ENCODE measurements around the gene ZNF385A. TPM values are rescaled to one million over a fixed set of nuclear protein-coding genes. Genes with fewer than 3 reads are reported as not detected.

ZNF385A gene
- total RNA-seq, 1 donor from 2014 or later: 24.4 TPM

DNA sequence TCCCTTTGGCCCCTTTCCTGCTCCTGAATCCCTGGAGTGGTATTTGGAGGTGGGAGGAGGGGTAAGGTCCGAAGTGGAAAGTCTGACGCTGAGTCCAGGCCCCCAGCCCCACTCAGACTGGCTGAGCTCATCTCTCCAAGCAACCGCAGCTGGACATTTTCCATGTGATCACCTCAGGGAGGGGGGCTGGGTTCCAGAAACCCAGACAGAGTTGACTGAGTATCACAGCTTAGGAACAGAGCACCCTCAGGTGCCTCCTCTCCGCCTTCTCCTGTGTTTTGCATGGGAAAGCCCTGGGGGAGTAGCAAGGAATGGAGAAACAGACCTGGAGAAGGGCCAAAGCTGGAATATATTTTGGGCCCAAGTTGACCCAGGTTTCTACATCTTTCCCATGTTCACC is 42.6 kb upstream of the ZNF385A start:
- Histone ChIP-seq H4K20me1 (ENCODE audit: insufficient read depth, low read length) (no peaks in the 10 kb centered on the region), H3K36me3 (ENCODE audit: insufficient read depth, low read length) (no peaks in the 10 kb centered on the region), H3K27me3 (ENCODE audit: insufficient read depth, low read length) (no peaks in the 10 kb centered on the region), H3K4me2 (ENCODE audit: low read length) (no peak overlapping the region), H3K27ac (ENCODE audit: low read depth, low read length) (no peak overlapping the region), H3K4me1 (ENCODE audit: insufficient read depth, low read length) (peaks cover 34% of the 10 kb centered on the region), H3K4me3 (ENCODE audit: insufficient read depth, low read depth, low read length) (no peak overlapping the region), H3K79me2 (ENCODE audit: insufficient read depth, low read length) (no peaks in the 10 kb centered on the region), H3K9me3 (ENCODE audit: insufficient read depth, low read depth, low read length) (no peaks in the 10 kb centered on the region), H2AFZ (ENCODE audit: low read depth, low read length) (no peak overlapping the region), H3K9ac (ENCODE audit: low read length) (no peak overlapping the region)
- Mint-ChIP-seq H3K27me3 (ENCODE audit: low read depth, unreplicated experiment) (peaks cover 14% of the 10 kb centered on the region), H3K4me3 (ENCODE audit: unreplicated experiment) (no peak overlapping the region), H3K4me1 (ENCODE audit: low read depth, unreplicated experiment) (peaks cover 28% of the 10 kb centered on the region), H3K36me3 (ENCODE audit: low read depth, unreplicated experiment) (peaks cover 5% of the 10 kb centered on the region), H3K9me3 (ENCODE audit: unreplicated experiment) (peaks cover 6% of the 10 kb centered on the region), H3K27ac (ENCODE audit: unreplicated experiment) (no peak overlapping the region)
- no peak for DNase-seq (ENCODE audit: low read depth)
- TF ChIP-seq, protein P1, sequence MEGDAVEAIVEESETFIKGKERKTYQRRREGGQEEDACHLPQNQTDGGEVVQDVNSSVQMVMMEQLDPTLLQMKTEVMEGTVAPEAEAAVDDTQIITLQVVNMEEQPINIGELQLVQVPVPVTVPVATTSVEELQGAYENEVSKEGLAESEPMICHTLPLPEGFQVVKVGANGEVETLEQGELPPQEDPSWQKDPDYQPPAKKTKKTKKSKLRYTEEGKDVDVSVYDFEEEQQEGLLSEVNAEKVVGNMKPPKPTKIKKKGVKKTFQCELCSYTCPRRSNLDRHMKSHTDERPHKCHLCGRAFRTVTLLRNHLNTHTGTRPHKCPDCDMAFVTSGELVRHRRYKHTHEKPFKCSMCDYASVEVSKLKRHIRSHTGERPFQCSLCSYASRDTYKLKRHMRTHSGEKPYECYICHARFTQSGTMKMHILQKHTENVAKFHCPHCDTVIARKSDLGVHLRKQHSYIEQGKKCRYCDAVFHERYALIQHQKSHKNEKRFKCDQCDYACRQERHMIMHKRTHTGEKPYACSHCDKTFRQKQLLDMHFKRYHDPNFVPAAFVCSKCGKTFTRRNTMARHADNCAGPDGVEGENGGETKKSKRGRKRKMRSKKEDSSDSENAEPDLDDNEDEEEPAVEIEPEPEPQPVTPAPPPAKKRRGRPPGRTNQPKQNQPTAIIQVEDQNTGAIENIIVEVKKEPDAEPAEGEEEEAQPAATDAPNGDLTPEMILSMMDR (IDR thresholded peaks at IDR 0.05; ENCODE audit: insufficient read depth, low read depth, low read length): no peak
- no peak for TF ChIP-seq EZH2 (IDR thresholded peaks at IDR 0.05; ENCODE audit: insufficient read depth, low read length)
- FAIRE-seq: no peak

DNA sequence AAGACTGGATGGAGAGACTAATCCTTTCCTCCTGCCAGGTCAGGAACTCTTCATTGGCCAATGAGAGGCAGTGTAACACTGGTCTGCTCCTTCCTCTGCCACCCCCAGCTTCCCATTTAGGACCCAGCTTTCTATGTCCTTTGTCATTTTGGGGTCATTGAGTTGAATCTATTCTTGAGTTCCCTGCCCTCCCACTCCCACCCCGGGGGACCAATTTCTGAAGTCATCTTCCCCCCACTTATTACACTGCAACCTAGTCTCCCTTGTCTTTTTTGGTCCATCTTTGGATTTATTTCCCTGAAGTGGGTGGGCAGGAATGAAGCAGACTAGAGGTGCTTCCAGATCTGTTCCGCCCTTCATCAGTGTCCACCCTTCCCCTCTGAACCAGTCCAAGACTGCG is 42.2 kb upstream of the ZNF385A start:
- Mint-ChIP-seq H3K4me1 (ENCODE audit: low read depth, unreplicated experiment) (peaks cover 24% of the 10 kb centered on the region), H3K27ac (ENCODE audit: unreplicated experiment) (no peak overlapping the region), H3K27me3 (ENCODE audit: low read depth, unreplicated experiment) (peaks cover 14% of the 10 kb centered on the region), H3K36me3 (ENCODE audit: low read depth, unreplicated experiment) (peaks cover 5% of the 10 kb centered on the region), H3K9me3 (ENCODE audit: unreplicated experiment) (peaks cover 6% of the 10 kb centered on the region), H3K4me3 (ENCODE audit: unreplicated experiment) (no peak overlapping the region)
- H2AFZ ChIP-seq (ENCODE audit: low read depth, low read length): no peak overlapping the region
- H3K4me2 ChIP-seq (ENCODE audit: low read length): no peak overlapping the region
- no peak overlapping the region for H3K27ac ChIP-seq (ENCODE audit: low read depth, low read length)
- H3K79me2 ChIP-seq (ENCODE audit: insufficient read depth, low read length): no peaks in the 10 kb centered on the region
- H3K27me3 ChIP-seq (ENCODE audit: insufficient read depth, low read length): no peaks in the 10 kb centered on the region
- H3K4me1 ChIP-seq (ENCODE audit: insufficient read depth, low read length): peaks cover 34% of the 10 kb centered on the region
- no peak overlapping the region for H3K4me3 ChIP-seq (ENCODE audit: insufficient read depth, low read depth, low read length)
- H3K9me3 ChIP-seq (ENCODE audit: insufficient read depth, low read depth, low read length): no peaks in the 10 kb centered on the region
- H4K20me1 ChIP-seq (ENCODE audit: insufficient read depth, low read length): no peaks in the 10 kb centered on the region
- no peaks in the 10 kb centered on the region for H3K36me3 ChIP-seq (ENCODE audit: insufficient read depth, low read length)
- TF ChIP-seq, protein P1 (IDR thresholded peaks at IDR 0.05; ENCODE audit: insufficient read depth, low read depth, low read length): no peak
- TF ChIP-seq EZH2 (IDR thresholded peaks at IDR 0.05; ENCODE audit: insufficient read depth, low read length): no peak
- DNase-seq (ENCODE audit: low read depth) (no peak), FAIRE-seq (no peak)
- no peak overlapping the region for H3K9ac ChIP-seq (ENCODE audit: low read length)

DNA sequence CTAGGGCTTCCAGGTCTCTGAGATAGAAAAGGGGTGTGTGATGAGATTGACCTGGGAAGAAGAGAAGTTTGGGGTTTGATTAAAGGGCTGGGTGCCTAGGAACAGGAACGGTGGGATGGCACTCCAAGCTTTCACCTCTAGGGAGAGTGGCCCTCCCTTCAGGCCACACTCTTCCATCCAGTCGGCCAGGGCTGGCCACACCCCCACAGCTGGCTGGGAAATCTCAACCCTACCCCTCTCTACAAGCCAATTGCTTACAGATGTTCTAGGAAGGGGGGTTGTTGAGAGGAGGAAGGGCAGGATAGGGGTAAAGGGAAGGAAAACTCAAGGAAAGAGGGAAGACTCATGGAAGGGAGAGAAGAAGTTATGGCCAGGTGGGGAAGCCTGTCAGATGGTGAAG is 41.2 kb upstream of the ZNF385A start:
- no peak overlapping the region for H3K4me2 ChIP-seq (ENCODE audit: low read length)
- no peaks in the 10 kb centered on the region for H4K20me1 ChIP-seq (ENCODE audit: insufficient read depth, low read length)
- Mint-ChIP-seq H3K4me3 (ENCODE audit: unreplicated experiment) (no peak overlapping the region), H3K4me1 (ENCODE audit: low read depth, unreplicated experiment) (peaks cover 27% of the 10 kb centered on the region), H3K36me3 (ENCODE audit: low read depth, unreplicated experiment) (peaks cover 5% of the 10 kb centered on the region), H3K9me3 (ENCODE audit: unreplicated experiment) (peaks cover 6% of the 10 kb centered on the region), H3K27me3 (ENCODE audit: low read depth, unreplicated experiment) (peaks cover 14% of the 10 kb centered on the region), H3K27ac (ENCODE audit: unreplicated experiment) (peak overlapping the region; percentile 53)
- no peaks in the 10 kb centered on the region for H3K27me3 ChIP-seq (ENCODE audit: insufficient read depth, low read length)
- no peaks in the 10 kb centered on the region for H3K9me3 ChIP-seq (ENCODE audit: insufficient read depth, low read depth, low read length)
- H2AFZ ChIP-seq (ENCODE audit: low read depth, low read length): no peak overlapping the region
- FAIRE-seq (no peak), DNase-seq (ENCODE audit: low read depth) (no peak)
- H3K27ac ChIP-seq (ENCODE audit: low read depth, low read length): no peak overlapping the region
- TF ChIP-seq, protein P1 (IDR thresholded peaks at IDR 0.05; ENCODE audit: insufficient read depth, low read depth, low read length): no peak
- no peak for TF ChIP-seq EZH2 (IDR thresholded peaks at IDR 0.05; ENCODE audit: insufficient read depth, low read length)
- H3K36me3 ChIP-seq (ENCODE audit: insufficient read depth, low read length): no peaks in the 10 kb centered on the region
- H3K4me3 ChIP-seq (ENCODE audit: insufficient read depth, low read depth, low read length): no peak overlapping the region
- no peaks in the 10 kb centered on the region for H3K79me2 ChIP-seq (ENCODE audit: insufficient read depth, low read length)
- peaks cover 40% of the 10 kb centered on the region for H3K4me1 ChIP-seq (ENCODE audit: insufficient read depth, low read length)
- H3K9ac ChIP-seq (ENCODE audit: low read length): no peak overlapping the region
